GM18517 (cell line): Measurements from ENCODE around the gene FAM3B.
"Not testable (repeated sequence)": the region's sequence is repeated elsewhere in the genome, so short reads cannot be mapped to it uniquely, and the experiment has no call there.

Experiments used
- ATAC-seq: cut with Tn5 transposase; IDR thresholded peaks from one replicate; pipeline ENCODE4 v1.9.1; 2021; ENCODE audit warnings: mild to moderate bottlenecking, moderate library complexity; ENCODE audit not compliant: unreplicated experiment

The FAM3B gene

DNA sequence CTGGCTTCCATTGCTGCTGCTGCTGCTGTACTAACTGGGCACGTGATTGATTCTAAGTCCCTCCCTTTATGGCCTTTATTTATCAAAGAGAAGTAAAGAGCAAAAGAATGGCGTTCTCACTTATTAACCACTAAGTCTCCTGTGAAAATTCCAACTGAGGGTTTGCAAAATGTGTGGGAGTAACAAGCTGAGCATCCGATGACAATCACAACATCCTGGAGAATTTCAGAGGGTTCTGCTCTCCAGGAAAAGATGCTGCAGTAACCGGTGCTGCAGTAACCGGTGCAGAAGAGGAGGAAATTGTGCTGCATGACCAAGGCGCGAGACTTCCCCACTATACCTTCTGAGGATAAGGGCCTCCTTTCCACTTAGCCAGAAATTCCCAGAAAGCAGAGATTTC lies 32.5 kb downstream of the FAM3B start:
- ATAC-seq = no peak

DNA sequence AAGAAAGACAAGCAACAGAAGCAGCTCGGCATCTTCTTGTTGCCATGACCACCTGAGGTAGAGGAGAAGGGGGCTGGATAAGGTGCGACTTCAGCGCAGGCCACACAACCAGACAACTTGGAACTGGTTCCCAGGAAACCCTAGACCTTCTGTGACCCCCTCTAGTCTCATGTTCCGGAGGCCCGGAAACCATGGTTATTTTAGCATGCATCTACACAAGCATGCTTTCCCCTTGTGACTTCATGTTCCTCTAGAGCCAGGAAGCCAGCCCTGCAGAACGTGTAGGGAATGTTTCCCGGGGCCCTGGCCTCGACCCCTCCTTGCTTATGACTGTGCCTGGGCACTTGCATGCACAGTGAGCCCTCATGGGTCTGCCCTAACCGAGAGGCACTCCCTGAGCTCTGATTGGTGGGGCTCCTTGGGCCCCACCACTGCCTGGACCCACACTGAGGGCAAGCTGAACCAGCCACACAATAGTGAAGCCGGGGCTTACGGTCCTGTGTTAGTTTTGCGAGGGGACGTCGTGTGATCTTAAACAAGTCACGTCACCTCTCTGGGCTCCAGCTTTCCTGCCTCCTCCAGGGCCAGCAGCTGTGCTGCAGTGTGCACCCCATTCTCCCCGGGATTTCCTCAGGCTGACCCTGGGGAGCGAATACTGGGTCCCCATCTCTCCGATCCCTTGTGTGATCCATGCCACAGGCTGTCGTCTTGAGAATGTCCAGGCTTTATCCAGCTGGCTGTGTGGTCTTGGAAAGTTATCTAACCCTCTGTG lies 33.2 kb downstream of the FAM3B start:
- no peak for ATAC-seq

DNA sequence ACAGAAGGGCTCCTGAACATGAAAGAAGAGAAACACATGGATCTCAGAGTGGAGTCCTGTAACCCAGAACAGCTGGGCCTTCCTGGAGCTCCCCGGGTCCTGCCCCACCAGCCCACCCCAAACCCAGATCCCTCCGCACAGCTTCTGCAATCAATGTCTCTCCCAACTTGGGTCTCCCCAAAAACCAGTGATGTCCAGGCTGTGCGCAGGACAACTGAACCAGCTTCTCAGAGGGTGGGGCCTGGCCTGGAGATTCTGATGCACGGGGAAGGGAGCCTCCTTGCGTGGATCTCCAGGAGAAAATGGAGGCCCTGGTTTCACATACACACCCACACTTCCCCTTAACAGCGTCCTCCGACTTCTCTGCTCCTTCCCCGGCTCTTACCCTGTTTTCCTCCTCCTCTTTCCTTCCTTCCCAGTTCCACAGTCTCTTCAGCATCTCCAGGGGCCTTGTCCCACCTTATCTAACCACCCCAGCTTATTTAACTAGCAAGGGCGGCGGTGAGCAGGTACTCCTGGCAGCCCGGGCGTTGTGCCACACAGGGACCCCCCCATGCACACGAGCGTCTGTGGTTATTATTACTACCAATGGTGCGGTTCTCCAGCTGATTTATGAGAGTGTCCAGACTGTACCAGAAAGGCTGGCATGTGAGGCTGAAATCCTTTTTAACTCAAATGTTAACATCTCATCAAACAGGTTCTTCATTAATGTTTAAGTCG lies 34.0 kb downstream of the FAM3B start:
- no peak for ATAC-seq

DNA sequence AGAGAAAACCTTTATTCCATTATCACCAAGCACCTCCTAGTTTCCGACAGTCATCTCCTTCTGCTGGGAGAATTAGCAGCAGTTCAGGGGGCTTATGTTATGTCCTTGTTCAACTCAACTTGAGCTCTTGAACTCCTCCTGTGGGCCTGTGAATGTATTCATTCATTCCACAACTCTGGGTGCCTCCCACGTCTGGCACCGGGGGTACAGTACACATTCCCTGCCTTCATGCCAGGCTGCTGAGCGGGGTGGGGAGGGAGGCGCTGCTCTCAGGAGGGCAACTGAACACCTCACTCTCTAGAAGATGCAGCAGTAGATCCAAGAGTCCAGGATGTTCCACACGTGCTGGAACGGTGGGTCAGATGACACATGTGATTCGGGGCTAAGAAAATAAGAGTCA lies 40.9 kb downstream of the FAM3B start:
- ATAC-seq = no peak

DNA sequence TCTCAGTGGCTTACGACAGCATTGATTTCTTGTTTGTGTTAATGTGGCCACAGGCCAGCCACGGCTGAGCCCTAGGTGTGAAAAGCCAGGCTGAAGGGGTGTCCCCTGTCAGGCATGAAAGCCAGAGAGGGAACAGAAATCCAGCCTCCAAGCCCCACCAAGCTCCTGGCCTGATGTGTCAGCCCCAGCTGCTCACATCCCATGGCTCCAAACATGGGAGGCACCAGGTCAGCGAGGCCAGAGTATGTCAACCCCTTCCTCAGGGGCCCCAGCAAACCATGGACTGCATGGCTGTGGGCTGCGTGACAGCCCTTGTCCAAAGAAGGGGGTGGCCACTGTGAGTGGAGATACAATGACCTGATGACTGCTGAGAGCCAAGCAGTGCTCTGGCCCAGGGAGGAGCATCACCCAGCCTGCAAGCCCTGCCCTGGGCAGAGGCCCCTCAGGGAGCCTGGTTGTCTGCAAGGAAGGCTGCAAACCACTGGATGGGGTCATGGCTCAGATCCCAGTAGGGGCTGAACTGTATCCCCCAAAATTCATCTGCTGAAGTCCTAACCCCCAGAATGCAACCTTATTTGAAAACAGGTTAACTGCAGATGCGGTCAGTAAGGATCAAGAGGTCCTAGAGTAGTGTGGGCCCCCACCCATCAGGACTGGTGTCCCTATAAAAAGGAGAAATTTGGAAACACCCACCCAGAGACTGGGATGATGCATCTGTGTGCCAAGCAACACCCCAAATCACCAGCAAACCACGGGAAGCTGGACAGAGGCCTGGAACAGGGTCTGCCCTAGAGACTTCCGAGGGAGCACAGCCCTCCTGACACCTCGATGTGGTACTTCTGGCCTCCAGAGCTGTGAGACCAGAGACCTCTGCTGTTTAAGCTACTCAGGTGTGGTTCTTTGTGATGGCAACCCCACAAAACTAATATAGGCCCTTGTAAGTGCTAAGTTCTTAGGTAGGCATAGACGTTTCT lies 41.9 kb downstream of the FAM3B start:
- ATAC-seq = no peak

DNA sequence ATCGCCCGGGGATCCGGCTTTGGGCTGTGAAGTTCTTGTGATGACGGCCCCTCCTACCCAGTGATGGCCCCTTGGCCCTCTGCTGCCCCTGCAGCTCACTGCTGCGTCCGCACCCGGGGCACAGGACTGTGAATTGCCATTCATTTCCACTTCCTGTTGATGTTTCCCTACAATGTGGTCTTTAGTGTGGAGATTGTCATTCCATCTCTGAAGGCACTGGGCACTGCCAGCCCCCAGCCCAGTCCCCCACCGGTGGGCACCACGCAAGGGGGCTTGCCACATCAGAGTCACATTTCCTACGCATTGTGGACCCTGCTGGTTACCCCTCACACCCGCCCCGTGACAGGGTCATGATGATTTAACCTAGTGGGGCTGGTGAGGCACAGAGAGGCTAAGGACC lies 42.7 kb downstream of the FAM3B start:
- no peak for ATAC-seq

DNA sequence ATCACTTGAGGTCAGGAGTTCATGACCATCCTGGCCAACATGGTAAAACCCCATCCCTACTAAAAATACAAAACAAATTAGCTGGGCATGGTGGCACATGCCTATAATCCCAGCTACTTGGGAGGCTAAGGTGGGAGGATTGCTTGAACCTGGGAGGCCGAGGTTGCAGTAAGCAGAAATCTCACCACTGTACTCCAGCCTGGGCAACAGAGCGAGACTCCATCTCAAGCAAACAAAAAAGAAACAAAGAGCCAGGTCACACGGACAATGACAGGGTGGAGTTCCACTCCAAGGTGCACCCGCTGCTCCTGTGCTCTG lies 43.1 kb downstream of the FAM3B start:
- not testable (repeated sequence) for ATAC-seq

DNA sequence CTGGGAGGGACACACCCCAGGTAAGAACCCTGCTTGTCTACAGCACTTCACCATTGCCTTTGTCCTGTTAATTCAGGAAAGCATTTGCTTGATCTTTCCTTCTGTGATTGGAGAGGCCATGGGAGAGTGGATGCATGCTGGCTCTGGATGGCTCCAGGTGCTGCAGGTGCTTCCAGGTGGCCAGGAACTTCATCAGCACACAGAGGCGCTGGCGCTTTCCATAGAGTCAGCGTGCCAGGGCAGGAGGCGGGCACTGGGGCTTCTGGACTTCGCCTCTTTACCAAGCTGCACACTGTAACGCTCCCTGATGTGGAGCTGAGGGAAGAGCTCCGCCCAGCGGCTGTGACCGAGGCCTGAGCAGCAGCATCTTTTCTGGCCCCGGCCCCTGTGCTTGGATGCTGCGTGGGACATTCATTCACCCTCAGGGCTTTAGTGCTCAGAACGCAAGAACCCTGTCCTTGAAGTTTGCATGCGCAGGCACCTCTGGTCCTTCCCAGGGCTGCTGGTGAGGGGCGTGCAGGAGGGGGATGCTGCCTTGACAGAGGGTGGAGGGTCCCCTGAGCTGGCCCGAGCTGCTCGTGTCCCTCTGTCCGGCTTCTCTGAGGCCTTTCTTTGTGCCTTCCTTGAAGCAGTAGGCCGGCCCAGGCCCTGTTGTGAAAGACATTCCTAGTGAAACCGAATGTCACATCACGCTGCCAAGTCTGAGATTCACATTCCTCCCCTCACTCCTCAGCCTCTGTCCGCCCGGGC lies 43.6 kb downstream of the FAM3B start:
- ATAC-seq = no peak

DNA sequence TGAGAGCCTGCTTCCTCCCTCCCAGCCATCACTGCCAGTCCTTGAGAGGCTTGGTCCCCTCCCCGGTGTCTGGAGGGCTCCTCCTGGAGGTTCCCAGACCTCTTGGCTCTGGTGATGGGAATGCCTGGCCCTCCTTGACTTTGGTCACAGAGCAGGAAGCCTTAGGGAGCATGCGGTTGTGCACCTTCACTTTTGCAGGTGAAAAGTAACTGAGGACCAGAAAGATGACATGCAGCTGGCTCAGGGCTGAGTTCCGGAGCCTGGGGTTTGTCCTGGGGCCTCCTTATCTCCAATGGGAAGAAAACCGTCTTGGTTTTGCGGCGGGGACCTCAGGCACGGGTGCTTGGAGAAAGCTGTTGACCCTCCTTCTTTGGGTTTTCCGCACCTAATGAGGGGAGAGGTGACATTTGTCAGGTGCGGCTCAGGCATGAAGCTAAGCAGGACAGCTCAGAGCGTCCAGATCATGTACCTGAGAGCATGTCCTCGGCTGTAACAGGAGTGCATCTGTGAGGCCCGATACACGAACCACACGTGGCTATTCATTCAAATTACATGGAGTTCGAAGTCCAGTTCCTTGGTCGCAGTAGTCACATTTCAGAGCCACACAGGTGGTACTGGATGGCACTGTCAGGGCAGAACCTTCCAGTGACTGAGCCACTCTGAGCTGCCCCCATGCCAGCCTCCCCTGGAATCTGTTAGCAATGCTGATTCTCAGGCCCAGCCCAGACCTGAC lies 44.6 kb downstream of the FAM3B start:
- no peak for ATAC-seq

DNA sequence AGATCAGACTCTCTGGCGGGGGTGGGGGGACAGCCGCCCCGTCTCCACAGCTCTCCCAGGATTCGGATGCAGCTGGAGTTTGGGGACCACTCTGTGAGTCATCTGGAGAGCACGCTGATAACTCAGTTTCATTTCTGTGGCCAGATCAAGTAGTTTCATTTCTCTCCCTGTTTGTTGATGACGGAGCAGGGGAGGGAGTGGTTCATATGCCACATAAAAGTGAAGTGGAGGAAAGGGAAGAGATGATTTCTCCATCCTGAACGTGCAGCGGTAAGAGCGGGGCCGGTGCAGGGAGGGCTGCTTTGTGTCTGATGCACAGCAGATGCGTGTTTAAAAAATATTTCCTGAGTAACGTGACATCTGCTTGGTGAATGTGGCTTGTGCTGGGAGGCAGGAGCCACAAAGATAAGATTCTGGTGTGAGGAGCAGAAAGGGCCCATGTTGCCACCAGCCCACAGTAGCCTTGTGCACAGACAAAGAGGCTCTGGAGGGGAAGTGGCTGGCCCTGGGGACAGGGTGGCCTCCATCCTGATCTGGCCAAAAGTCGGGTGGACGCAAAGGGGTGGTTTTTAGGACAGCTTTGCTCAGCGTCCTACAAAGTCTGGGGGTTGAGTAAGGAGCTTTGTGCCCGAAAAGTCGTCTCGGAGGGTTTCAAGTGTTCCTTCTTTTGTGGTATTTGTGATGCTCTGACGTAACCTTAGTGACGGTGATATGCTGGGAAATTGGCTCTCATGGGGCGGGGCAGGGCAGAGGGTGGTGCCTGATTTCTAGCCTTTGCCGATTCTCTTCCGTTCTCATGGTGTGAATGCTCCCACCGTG lies 45.4 kb downstream of the FAM3B start, which contains the start of gene MX2:
Gene MX2 (plus strand): TSS at position 242 of the 819 bp plus-strand sequence. CDS start 14,880 bp downstream, outside the sequence.
- ATAC-seq = peak; percentile 47

DNA sequence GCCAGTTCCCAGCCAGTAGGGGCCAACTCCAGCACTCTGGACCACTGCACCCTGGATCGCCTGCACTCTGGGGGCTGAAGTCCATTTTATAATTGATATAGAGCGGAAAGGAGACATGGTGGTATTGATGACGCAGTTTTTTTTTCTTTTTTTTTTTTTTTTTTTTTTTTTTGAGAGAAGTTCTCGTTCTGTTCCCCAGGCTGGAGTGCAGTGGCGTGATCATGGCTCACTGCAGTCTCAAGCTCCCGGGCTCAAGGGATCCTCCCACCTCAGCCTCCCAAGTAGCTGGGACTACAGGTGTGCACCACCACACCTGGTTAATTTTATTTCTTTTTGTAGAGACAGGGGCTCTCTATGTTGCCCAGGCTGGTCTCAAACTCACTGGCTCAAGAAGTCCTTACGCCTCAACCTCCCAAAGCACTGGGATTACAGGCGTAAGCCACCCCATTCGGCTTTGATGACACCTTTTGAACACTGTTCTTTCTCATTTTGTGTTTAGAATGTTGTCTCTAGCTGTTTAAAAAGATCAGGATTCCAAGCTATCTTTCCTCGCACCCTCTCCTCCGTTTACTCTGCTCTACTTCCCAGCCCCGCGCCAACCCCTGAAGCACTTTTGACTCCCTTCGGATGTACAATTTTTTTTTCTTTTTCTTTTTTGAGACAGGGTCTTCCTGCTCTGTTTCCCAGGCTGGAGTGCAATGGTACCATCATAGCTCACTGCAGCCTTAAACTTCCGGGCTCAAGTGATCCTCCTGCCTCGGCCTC lies 46.2 kb downstream of the FAM3B start:
- no peak for ATAC-seq

DNA sequence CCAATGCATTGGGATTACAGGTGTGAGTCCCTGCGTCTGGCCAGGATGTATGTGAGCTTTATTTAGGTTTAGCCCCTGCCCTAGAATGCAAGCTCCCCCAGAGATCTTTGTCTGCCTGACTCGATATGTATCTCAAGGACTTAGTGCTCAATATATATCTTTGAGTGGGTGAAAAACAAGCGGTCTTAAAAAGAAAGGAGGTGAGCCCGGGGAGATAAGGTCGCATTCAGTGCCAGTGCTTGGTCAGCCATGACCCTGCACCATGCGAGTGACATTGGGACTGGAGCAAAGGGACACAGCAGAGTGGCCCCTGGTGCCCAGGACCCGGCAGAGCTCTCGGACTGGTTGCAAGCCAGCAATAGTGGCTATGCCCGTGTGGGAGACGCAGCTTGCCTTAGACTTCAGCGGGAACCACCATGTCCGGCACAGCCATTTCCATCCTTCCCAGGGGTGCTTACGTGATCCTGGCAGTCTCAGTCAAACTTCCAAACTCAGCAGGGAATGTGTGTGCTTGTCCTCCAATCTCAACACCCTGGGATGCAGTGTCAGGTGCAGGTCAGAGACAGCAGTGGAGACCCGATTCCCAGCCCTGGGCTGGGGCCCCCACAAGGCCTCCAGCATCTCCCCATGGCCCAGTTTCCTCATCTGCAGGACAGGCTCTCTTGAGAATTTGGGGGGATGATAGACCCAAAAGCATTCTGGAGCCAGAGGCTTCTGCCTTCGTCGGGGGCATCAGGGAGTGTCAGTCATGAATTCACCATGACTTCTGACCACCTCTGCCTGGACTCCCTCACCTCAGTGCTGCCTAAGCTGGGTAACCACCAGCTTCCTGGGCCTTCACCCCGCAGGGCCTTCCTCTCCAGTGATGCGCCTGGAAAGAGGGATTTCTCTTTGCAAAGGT lies 47.0 kb downstream of the FAM3B start:
- no peak for ATAC-seq

DNA sequence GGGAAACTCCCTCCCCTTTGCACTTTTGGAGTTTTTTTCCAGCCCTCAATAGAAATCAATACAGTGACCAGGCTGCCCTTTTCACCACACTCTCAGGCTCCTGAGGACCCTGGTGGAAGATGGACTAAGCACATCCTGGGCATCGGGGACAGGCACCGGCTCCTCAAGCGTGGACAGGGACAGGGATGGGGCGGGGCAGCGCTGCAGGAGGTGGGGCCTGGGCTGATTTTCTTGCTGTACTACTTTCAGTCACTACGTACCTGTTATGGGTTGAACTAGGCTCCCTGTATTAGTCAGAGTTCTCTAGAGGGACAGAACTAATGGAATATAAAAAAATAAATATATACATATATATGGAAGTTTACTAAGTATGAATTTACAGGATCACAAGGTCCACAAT lies 47.7 kb downstream of the FAM3B start:
- ATAC-seq = no peak

DNA sequence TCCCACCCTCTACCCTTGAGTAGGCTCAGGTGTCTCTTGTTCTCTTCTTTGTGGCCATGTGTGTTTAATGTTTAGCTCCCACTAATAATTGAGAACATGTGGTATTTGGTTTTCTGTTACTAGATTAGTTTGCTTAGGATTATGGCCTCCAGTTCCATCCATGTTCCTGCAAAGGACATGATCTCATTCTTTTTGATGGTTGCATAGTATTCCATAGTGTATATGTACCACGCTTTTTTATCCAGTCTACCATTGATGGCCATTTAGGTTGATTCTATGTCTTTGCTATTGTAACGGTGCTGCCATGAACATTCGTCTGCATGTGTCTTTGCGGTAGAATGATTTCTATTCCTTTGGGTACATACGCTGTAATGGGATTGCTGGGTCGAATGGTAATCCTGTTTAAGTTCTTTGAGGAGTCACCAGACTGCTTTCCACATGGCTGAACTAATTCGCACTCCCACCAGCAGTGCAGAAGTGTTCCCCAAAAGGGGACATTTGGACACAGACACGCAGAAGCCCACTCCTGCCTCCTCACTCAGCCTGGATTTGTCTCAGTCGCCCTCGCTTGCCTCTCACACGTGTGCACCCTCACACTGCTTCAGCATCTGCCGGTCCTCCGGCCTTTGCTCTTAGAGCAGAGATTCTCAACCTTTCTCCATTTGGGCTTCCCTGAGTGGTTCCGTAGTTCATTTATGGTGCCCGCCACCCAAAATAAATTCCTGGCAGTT lies 48.9 kb downstream of the FAM3B start:
- no peak for ATAC-seq

DNA sequence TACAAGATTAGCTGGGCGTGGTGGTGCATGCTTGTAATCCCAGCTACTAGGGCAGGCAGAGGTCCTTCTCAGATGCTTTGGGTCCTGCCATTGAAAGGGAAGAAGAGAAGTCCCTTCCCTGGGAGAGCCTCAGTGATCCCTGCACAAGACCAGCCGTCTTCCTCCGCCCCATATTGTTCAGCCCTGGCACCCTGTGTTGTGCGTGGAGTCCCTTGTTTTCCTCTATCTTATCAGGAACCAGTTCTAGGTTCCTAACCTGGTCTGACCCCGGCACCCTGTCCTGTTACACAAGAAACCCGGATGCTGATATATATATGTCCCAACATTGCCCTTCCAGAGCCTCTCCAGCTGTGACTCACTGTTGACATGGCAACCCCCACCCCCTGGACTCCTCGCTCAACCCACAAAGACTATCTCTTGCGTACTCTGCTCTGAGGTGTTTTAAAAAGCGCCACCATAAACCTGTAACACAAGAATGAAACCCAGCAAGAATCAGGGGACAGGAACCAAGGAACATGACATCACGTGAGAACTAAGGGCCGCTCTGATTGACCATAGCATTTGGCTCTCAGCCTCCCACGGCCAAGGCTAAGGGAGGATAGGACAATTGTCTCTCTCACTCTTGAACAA lies 50.0 kb downstream of the FAM3B start:
- ATAC-seq = no peak

DNA sequence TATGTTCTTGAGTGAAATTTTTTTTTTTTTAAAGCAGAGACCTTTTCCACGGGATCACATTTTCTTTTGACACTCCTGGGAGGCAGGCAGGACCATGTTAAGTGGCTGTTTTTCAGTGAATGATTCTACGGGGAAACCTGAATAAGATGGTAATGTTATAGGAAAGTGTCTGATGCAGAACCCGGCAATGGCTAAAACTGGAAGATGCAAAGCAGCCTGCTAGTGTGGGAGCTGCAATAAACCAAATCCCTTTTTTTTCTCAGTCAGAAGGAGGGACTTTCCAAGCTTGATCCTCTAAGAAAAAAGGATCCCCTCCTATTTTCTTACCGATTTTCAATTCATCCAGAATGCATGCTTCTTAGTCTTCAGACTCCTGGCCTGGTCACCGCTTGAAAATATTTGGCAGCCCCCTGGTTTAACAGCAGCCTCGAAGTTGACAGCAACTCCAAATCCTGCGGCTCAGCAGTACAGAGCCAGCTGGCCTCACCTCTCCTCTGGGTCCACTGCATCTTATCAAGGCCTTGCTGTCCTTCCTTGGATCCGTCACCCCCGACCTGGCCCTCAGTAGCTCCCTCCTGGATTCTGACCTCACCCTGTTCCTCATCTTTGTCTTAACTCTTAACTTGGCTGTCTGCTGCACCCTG lies 50.8 kb downstream of the FAM3B start:
- ATAC-seq = no peak
